ENCODE data around the gene UBE2J1.

DNA sequence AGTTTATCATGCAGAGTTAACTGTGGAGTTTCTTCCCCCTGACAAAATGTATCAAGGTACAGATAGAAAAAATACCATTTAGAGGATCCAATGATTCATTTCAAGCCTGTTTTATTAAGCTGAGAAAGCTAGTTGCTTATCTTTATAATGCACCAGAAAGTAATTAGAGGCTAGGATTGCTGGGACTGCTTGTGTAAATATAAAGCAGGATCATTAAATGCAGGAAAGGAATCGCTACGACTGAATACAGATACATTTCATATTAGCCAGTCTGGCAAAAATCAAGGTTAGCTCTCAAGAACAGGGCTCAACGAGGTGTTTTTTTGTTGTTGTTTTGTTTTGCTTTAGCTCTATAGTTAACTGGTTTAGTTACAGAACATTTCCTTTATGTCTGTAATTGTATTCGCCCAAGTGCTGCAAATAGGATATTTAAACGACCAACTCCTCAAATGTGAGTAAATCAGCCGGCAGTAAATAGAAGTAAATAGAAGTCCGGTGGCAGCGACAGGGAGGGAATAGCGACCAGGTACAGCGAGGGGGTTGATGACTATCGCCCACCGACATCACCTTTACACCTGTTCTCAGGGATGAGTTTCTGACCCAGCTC lies 748 bp downstream of the UBE2J1 start:
- no peak for TF ChIP-seq EZH2 (IDR thresholded peaks at IDR 0.05)
- TF ChIP-seq POLR2AphosphoS5 (IDR thresholded peaks at IDR 0.05; ENCODE audit: low read depth, low read length): no peak
- no peak for TF ChIP-seq ZFX (IDR thresholded peaks at IDR 0.05)
- no peak for TF ChIP-seq POLR2A (IDR thresholded peaks at IDR 0.05; ENCODE audit: borderline replicate concordance, extremely low read depth, insufficient read depth, insufficient read length)
